Measurements from ENCODE around the gene TDP2.
"Not testable (repeated sequence)": the region's sequence is repeated elsewhere in the genome, so short reads cannot be mapped to it uniquely, and the experiment has no call there.

Gene TDP2

DNA sequence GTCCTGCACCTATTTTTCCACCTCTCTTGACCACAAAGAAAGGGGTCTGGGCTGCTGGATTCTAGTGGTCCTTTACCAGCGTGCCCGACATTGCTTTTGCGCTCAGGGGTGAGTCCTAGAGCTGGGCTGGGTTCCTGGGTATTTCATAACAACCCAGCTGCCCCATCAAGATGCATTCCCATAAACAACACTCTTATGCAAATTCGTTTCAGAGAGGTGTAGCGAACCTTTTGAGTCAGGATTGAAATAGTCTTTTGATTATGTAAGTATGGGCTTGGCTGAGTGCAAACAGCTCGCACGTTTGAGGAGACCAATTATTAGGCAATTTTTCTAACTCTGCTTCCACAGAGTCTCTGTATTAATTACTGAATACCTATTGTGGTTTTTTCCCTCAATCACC lies 13.9 kb upstream of the TDP2 start:
- no peak for DNase-seq (ENCODE audit: low read depth)

DNA sequence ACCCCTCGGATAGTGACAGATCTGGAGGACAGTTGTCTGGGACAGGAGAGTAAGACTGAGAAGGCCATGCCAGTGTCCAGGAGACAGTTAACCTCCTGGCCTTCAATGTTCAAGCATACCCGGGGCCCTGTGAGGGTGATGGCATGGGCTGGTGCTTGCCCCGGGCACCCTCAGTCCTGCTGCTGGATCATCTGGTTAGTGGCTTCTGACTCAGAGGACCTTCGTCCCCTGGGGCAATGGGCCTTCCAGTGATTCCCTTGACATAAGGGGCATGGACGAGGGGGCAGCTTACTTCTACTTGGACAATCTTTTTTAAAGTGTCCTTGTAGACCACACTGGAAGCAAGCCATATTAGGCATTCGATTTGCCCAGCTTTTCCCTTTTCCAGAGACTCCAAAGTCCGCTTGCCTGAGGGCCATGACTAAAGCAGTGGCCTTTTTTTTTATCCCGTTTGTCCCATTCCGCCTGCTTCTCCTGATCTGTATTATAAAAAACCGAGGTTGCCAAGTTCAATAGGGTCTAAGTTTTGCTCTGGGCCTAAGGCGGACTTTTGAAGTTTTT lies 12.2 kb upstream of the TDP2 start:
- DNase-seq (ENCODE audit: low read depth), result not testable (repeated sequence)

DNA sequence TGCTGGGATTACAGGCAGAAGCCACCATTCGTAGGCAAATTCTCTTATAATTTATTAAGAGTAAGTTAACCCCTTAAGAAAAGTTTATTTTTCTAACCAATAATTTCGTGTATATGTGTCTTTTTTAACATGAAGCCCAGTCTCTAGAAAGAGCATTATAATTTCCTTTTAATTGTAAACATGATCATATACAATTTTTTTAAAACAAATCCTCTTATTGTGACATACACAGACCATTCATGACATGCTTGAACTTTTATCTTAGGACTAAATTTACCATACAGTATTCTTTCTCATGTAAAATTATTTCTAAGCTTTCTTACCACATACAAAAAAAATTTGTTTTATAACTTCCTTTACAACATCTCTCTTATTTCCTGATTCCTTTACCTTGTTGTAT lies 6.9 kb upstream of the TDP2 start:
- no peak for DNase-seq (ENCODE audit: low read depth)

DNA sequence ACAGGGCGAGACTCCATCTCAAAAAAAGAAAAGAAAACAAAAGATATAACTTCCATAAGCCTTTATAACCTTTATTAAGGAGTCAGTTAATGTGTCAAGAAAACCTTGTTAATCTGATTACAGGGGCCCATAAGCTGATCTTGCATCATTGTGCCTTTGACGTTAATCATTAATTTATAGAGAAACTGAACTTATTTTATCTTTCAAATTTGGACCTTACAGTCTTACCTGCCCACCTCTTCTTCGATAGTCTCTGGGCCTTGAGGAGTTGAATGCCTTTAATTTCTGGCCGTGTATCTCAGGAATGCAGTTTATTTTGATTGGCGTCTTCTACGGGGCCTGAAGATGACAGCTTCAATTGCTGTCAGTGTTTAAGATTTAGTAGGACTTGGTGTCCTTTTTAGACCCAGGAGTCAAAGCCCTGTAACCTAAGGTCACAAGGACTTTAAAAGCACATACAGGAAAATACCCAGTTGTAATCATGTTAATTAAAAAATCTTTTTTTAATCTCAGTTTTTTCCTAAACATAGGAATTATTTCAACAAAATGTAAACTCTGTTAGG lies 6.0 kb upstream of the TDP2 start:
- no peak for DNase-seq (ENCODE audit: low read depth)

DNA sequence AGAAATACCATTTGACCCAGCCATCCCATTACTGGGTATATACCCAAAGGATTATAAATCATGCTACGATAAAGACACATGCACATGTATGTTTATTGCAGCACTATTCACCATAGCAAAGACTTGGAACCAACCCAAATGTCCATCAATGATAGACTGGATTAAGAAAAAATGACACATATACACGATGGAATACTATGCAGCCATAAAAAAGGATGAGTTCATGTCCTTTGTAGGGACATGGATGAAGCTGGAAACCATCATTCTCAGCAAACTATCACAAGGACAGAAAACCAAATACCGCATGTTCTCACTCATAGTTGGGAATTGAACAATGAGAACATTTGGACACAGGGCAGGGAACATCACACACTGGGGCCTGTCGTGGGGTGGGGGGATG lies 4.4 kb upstream of the TDP2 start:
- DNase-seq (ENCODE audit: low read depth), result not testable (repeated sequence)

DNA sequence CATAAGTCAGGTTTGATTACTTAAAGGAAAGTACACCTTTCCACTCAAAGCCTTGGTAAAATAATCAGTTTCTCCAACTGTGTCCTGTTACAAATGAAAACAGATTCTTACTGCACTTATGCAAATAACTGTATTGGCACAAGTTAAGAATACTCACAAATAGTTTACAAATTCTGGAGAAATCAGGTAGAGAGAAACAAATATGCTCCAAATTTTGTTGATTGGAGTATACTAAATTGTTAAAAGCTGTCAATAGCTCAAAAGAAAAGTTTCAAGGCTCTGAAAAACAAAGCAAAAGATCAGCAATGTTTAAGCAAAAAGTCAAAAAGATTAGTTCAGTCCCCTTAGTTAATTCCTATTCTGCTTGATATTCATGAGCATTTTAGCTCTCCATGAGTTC lies 3.8 kb upstream of the TDP2 start:
- not testable (repeated sequence) for DNase-seq (ENCODE audit: low read depth)

DNA sequence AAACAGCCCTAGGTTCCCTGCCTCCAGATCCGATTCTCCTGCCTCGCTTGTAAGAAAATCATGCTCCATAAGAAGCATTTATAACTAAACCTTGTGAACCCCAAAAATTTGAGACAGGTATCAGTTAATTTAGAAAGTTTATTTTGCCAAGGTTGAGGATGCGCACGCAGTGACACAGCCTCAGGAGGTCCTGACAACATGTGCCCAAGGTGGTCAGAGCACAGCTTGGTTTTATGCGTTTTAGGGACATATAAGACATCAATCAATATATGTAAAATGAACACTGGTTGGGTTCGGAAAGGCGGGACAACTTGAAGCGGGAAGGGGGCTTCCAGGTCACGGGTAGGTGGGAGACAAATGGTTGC lies 2.3 kb upstream of the TDP2 start:
- DNase-seq (ENCODE audit: low read depth), result no peak

DNA sequence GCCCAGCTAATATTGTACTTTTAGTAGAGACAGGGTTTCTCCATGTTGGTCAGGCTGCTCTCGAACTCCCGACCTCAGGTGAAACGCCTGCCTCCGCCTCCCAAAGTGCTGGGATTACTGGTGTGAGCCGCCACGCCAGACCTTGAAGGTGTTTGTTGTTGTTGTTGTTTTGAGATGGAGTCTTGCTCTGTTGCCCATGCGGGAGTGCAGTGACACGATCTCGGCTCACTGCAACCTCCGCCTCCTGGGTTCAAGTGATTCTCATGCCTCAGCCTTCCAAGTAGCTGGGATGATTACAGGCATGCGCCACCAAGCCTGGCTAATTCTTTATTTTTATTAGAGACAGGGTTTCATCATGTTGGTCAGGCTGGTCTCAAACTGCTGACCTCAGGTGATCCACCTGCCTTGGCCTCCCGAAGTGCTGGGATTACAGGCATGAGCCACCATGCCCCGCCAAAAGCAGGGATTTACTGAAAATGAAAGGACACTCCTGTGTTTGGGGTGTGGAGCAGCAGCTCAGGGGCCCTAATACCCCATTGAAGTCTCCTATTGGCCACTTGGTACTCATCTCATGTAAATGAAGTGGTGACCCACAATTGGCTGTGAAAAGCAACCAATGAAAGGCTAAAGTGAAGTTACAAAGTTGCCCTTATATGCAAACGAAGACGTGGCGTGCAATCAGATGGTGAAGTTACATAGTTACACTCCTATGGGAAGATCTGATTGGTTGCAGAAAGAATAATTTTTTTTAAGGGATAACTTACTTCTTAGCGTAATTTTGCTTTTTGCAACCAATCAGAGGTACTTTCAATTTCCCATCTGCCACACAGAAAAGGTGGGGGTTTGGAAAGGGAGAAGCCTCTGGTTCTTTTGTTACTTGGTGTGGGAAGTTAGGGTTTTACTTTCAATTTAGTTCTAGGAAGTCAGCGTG lies 1.6 kb upstream of the TDP2 start:
- DNase-seq (ENCODE audit: low read depth), result not testable (repeated sequence)

DNA sequence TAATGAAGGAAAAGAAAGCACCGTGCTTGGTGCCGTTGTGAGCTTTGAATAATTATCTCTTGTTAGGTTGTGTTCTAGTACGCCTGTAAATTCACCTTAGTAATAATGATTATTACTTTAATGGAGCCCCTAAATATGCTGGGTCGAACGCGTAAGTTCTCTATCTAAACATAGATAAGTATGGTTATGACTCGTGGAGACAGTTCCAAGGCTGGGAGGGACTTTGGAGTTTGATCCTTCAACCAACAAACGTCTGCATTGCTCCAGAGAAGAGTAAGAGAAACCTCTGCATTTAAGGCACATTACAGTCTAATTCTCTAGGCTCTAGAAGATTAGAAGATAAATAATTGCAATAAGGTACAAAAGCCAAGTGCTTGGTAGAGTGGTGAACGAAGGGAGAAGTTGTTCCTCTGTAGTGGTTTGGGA lies 692 bp upstream of the TDP2 start:
- DNase-seq (ENCODE audit: low read depth), result no peak

DNA sequence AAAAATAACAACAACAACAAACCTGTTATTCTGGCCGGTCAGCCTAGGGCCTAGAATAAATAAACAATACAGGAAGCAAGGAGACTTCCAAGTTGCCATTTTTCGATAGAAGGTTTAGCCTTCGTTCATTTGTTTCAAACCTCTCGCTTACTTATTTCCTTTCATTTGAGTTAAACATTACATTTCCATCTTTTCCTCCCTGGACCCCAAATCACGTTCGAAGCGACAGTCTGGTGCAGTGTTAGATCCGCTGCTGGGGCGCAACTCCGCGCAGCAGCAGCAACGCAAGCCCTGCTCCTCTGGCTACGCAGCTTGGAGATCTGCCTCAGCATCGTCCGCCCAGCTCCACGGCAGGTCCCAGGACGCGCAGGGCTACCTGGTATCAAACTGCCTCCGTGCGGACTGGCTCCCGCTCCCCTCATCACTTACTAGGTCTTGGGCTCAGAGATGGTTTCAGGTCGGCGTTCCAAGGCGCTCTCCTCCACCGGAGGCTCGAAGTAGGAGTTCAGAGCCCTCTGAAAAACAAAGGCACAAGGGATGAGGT lies 530 bp downstream of the TDP2 start:
- no peak for DNase-seq (ENCODE audit: low read depth)

DNA sequence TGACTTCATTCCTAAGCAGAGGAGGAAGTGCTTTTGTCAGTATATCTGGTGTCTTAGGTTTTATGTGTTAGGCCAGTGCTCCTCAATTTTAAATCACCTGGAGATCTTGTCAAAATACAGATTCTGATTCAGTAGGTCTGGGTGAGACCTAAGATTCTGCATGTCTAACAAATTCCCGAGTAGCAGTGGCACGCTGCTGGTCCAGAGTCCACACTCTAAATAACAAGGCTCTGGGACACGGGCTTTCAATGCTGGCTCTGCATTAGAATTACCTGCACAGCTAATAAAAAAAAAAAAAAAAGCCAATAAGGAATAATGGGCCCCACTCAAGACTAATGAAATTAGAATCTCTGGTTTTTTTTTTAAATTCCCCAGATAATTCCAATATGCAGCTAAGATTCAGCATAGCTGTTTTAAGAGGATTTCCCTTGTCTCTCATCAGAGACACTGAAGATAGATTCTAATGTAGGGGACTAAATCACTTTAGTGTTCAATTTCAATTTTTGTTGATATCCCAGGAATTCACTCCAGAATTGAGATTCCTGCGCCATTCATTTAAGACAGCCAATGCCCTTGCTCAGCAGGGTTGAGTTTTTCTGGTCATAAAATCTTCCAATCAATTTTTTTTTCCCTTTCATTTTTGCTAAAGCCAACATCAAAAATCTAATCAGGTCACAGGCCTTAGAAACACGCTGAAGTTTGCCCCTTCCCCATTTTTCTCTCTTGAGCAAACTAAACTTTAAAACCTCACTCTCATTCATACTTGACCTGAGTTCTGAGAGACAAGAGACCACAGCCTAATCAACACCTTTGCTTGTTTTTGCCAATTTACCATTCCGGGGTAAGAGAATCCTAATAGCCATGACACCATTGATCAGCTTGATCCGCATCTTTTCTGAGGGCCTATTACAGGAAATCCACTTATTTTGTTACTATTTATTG lies 2.4 kb downstream of the TDP2 start:
- DNase-seq (ENCODE audit: low read depth), result no peak

DNA sequence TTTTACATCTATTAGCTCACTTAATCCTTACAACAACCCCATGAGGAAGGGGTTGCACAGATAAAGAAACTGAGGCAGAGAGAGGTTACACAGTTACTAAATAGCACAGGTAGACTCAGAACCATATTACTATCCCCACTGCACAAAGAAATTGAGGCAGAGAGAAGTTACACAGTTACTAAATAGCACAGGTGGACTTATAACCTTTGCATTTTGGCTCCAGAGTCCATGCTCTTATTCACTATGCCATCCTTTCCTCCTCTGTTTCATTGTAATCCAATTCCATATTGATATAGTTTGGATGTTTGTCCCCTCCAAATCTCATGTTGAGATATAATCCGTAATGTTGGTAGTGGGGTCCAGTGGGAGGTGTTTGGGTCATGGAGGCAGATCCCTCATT lies 3.5 kb downstream of the TDP2 start:
- no peak for DNase-seq (ENCODE audit: low read depth)

DNA sequence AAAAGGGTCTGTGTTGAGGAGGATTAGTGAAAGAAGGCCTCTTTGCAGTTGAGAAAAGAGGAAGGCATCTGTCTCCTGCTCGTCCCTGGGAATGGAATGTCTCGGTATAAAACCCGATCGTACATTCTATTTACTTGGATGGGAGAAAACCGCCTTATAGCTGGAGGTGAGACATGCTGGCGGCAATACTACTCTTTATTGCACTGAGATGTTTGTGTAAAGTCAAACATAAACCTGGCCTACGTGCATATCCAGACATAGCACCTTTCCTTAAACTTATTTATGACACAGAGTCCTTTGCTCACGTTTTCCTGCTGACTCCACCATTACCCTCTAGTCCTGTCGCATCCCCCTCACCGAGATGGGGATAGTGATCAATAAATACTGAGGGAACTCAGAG lies 4.5 kb downstream of the TDP2 start:
- DNase-seq (ENCODE audit: low read depth), result no peak

DNA sequence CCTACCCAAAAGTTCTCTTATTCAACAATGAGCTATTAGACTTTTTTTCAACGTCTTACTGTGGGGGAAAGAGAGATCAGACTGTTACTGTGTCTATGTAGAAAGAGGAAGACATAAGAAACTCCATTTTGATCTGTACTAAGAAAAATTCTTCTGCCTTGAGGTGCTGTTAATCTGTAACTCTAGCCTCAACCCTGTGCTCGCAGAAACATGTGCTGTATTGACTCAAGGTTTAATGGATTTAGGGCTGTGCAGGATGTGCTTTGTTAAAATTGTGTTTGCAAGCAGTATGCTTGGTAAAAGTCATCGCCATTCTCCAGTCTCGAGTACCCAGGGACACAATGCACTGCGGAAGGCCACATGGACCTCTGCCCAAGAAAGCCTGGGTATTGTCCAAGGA lies 4.9 kb downstream of the TDP2 start:
- DNase-seq (ENCODE audit: low read depth), result not testable (repeated sequence)

DNA sequence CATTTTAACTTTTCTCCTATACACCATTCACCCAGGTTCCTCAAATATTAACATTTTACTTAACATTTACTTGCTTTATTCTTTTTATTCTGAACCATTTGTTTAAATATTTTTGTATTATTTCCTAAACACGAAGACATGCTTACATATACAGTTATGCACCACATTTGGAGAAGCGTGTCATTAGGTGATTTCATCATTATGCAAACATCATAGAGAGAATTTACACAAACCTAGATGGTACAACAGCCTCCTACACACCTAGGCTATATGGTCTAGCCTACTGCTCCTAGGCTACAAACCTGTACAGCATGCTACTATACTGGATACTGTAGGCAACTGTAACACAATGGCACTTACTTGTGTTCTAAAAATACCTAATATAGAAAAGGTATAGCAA lies 6.6 kb downstream of the TDP2 start:
- no peak for DNase-seq (ENCODE audit: low read depth)

DNA sequence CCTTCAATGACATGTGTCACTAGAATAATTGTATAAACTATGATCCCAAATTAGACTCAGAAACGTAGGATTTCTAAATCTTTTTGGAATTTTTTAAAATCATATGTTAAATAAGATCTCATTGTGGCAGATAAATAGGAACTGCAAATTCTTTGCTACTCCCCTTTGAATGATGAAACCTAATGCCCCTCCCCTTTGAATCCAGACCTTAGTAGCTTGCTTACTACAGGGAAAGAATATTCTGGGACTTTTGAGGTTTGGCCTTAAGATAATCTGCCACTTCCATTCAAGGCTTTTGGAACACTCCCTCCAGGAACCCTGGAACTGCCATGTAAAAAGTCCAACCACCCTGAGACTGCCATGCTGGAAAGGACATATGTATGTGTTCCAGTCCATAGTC lies 7.1 kb downstream of the TDP2 start:
- no peak for DNase-seq (ENCODE audit: low read depth)

DNA sequence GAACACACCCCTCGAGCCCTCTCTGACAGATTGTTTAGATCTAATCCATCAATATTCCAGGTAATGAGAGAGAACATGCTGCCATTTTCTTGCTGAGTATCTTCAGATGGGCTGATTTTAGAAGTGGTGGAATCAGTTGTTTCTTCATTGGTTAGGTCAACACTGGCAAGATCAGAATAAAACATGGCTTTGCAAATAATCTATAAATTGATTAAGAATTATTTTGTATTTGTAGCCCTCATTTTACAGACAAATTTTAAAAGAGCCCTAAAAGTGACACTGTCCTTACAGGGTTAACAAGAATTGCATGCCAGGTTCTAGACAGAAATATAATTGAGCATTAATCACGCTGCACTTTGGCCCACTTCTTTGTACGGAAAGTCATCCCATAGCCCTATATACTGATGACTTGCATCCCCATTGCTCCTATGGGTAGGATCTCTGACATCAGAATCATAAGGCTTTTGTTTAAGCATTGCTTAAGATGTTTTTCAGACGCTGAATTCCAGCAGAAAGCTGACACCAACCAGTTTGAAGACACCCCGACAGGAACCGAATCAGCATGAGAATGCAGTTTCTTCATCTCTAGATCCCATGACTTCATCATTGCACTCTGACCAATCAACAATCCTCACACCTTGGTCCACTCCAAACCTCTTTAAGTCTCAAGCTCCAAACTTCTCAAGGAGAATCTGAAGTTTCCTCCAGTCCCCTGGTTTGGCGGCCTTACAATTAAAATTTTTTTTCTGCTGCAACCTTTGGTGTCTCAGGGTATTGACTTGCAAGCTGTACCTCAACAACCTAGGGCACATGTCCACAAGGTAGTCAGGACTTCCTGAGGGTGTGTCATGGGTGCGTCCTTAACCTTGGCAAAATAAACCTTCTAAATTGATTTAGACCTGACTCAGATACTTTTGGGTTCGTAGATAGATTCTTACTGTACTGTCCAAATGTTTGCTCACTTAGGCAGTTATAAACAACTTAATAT lies 7.8 kb downstream of the TDP2 start:
- DNase-seq (ENCODE audit: low read depth), result peak; percentile 46

DNA sequence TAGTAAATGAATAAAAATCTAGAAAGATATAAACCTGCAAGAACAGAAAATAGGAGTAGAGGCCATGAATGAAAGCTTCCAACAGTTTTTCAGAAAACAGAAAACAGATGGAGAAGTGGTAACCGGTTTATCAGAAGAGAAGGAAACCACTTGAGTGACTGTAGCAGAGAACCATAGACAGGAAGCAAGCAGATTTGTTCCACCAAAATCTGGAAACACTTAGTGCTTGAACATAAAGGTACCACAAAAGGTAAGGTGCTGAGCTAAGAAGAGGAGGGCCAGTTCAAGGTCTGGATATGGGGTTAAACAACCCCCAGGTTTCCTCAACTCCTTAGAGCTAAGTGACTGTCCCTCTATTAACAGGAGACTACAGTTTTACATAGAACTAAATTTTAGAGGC lies 11.5 kb downstream of the TDP2 start:
- DNase-seq (ENCODE audit: low read depth), result no peak

DNA sequence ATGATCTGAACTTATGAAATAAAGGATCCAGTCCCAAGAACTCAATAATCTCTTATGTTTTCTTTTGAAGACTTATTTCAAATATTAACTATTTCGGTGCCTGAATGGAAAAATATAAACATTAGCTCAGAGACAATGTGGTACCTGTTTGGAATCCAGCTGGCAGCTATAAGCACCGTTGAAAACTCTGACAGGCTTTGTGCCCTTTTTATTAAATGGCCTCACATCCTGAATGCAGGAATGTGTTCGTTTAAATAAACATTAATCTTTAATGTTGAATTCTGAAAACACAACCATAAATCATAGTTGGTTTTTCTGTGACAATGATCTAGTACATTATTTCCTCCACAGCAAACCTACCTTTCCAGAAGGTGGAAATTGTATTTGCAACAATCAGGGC lies 16.3 kb downstream of the TDP2 start:
- DNase-seq (ENCODE audit: low read depth), result no peak

DNA sequence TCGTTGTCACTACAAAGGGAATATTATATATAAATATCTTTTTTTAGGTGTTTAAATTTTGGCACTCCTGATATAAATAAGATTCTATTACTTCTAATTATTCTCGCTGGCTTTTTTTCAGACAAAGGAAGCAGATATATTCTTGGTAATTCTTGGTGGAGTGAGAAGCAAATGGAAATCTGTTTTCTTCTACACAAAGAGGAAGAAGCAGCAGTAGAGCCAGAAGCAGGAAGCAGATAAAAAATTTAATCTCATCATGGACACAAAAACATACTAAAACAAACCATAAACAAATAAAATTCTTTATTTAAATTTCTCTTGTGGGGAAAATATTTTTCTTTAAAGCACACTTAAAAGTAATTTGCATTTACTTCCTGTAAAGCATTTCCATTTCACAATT lies 17.0 kb downstream of the TDP2 start:
- DNase-seq (ENCODE audit: low read depth), result no peak

DNA sequence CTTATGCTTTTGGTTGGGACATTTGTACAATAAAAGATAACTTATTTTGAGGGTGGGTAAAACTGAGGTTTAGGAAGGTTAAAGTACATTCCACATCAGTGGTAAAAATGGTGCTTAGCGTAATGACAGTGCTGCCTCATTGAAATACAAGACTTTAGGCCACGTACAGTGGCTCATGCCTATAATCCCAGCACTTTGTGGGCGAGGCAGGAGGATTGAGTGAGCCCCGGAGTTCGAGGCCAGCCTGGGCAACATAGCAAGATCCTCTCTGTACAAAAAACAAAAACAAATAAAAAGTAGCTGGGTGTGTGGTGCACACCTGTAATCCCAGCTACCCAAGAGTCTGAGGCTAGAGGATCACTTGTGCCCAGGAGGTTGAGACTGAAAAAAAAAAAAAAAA lies 18.4 kb downstream of the TDP2 start:
- no peak for DNase-seq (ENCODE audit: low read depth)
